ENCODE measurements around the gene SLC39A11. TPM values are rescaled to one million over a fixed set of nuclear protein-coding genes. Genes with fewer than 3 reads are reported as not detected.

The SLC39A11 gene
- polyA plus RNA-seq, 3 donors, result 26.5 to 28.6 (median 26.7) TPM

DNA sequence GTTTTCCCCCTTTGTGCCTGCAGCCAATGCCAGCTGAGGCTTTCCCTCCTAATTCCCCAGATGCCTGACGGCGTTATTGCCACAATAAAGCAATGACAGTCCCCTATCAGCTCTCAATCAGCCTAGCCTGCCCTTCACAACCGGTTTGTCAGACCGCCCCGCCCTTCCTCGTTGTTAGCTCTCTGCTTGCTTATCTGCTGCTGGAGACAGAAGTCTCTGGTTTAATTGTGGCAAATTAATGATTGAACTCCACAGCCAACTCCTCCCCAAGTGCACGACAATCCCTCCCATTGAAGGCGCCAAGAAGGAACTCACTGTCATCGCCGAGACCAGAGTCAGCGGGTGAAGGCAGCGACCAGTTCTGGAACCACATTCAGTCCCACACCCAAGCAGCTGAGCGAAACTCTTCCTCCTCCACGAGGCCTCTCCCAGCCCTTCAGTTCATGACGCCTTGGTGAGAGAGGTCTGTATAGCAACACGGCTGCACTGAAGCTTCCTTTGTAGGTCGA, 474.4 kb downstream of the SLC39A11 start:
- DNase-seq (ENCODE audit: extremely low read depth in 1 of 11, low read depth in 9 of 11, low spot score in 4 of 11), result peak in 2 of 11 donors; percentile 43 to 50

DNA sequence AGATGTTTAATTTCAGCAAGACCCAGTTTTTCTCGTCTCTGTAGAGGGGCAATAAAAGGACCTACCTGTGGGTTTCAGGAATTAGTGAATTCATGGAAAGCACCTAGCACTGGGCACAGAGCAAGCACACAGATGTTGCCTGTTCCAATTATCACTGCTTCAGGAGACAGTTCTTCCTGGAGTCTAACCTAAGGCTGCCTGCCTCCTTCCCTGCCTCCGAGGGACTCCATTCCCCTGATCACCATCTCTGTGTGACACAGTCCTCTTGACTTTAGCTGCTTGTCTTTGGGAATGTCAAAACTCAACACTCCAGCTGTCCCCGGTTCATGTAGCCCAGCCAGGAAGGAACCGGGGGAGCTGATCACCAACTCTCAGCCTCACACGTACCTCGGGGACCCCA, 474.9 kb downstream of the SLC39A11 start:
- no peak for DNase-seq (ENCODE audit: extremely low read depth in 1 of 11, low read depth in 9 of 11, low spot score in 4 of 11)

DNA sequence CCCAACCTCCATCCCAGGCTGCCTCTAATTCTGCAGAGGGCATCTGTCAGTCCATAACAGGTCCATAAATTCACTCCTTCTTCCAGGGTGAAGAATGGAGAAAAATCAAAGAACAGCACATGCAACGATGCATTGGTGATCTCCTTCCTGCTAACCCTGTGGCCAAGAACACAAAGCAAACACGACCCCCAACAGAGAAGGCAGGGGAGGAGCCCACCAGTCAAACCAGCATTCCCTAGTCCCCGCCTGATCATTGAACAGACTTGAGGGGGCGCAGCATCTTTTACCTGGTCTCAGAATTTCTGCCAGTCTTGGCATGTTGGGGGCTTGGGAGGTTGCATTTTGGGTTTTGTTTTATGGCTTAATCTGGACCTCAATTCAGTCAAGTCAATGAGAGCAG, 476.0 kb downstream of the SLC39A11 start:
- DNase-seq (ENCODE audit: extremely low read depth in 1 of 11, low read depth in 9 of 11, low spot score in 4 of 11), result no peak

DNA sequence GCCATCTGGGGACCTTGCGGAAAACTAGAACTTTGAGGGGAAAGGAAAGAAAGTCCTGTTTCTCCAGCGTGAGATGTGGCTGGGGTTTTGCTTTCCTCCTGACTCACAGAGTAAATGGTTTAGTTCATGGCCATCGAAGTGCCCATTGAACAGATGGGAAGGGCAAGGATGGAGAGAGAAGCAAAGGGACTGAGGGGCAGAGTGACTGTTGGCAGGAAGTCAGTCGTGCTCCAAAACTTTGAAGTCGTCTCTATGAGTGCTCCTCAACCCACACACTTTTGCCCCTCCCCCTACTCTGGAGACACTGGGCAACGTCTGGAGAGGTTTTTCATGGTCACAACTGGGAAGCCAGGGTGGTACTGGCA, 476.9 kb downstream of the SLC39A11 start:
- no peak for DNase-seq (ENCODE audit: extremely low read depth in 1 of 11, low read depth in 9 of 11, low spot score in 4 of 11)

DNA sequence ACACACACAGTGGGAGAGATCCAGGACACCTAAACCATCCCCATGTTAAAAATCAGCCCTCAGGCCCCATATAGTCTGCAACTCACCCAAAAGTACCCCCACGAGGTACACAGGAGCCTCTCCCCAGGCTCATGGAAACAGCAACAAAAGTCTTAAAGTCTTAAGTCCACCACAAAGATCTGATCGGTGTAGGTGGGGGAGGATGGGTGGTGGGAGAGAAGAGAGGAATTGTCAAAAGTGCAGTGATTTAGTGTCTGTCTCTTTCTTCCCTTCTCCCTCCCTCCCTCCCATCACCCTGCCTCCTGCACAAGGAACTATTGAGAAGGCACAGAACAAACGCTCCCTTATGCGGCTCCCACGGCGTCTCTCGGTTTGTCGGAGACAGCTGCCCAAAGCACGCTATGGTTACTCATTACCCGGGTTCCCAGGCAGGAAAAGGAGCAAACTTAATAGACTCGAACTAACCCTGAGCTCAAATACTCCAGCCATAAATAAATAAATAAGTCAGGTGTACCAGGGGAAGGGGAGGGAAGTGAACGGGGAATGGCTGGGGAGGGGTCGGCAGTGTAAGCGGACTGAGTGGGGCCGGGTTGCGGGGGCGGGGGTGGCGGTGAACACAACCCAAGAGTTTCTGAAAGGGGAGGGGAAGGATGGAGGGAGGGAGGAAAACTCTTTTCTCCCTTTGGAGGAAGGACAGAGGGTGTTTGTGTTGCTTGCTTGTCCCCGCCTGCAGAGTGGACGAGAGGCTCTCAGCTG, 477.4 kb downstream of the SLC39A11 start:
- DNase-seq (ENCODE audit: extremely low read depth in 1 of 11, low read depth in 9 of 11, low spot score in 4 of 11), result peak in 9 of 11 donors; percentile 44 to 87 (median 69)

DNA sequence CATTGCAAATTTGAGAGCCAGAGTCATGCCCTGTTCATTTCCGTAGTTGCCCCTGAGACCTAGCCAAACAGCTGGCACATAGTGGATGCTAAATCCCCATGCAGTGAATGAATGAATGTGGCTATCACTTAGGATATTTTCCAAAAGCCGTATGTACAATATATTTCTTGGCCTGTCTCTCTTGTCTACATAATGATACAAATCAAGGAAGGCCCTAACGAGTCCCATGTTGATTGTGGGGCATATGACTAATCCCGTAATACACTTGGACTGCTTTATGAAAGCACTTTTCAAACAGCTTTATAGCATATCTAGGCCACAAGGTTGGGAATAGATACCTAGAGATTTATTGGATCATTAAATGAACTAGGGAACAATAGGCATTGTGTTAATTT, 478.0 kb downstream of the SLC39A11 start:
- DNase-seq (ENCODE audit: extremely low read depth in 1 of 11, low read depth in 9 of 11, low spot score in 4 of 11), result no peak

DNA sequence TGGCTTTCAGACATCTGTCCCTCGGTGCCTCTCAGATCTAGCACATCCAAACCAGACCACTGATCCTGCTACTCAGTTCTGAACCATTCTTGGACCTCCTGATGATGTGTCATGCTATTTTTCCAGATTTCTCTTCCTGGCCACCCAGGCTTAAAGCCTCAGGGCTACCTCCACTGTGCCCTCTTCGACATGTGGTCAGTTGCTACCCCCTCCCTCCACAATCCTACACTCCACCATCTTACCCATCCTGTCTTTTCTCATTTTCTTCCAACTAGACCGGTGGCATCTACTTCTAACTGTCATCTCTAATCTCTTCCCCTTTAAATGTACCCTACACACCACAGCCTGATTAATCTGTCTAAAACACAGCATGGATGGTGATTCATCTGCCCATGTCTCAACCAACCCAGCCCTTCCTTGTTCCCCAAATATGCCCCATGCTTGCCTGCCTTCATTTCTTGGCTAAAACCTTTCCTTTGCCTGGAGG, 478.6 kb downstream of the SLC39A11 start:
- DNase-seq (ENCODE audit: extremely low read depth in 1 of 11, low read depth in 9 of 11, low spot score in 4 of 11), result no peak

DNA sequence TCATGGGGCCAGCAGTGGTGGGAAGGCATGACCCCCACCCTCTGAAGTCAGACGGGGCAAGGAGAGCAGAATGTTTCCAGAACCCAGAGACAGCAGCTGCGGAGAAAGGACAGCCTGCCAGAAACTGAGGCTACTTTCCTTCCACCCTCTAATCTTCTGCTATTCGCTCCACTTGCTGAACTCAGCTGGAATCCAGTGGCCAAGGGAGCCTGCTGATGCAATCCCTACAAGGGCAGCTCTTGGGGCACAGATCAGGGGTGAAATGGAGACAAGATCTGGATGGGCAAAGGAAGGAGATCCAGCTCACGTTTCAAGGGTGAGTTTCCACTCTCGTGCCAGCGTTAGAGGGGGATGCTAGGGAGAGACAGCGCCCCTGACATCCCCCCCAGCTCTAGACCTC, 479.1 kb downstream of the SLC39A11 start:
- DNase-seq (ENCODE audit: extremely low read depth in 1 of 11, low read depth in 9 of 11, low spot score in 4 of 11), result no peak

DNA sequence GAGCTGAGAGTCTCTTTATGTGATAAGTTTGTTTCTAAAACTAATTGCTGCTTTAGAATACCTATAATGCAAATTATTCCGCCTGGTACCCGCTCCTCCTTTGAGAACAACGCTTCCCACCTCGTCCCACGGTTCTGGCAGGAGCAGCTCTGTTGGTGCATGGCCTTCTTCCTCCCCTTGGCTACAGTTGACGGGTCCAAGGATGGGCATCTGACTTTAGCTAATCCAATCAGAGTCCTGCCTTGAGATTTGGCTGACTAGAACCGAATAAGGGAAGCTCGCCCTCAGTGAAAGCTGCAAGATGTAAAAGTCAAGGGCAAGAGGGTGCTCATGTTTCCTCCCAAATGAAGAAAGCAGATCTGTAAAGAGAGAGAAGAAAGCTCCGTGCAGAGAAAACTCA, 481.3 kb downstream of the SLC39A11 start:
- DNase-seq (ENCODE audit: extremely low read depth in 1 of 11, low read depth in 9 of 11, low spot score in 4 of 11), result no peak

DNA sequence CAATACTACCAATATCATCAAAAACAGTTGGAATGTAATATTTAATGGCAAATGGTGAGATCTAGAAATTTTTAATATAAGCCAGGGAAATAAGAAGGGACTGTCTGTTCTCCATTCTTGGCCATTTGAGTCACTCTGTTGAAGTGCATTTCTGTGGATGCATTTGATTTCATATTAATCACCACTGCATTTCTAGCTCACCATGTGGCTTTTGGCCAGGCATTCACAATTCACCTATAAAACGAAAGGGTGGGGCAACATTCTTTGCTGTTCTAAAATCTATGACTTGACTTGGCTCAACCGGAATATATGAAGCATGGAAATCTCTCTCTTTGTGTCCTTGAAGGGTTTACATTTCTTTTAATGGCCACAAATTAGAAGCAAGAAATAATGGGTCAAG, 483.0 kb downstream of the SLC39A11 start:
- no peak for DNase-seq (ENCODE audit: extremely low read depth in 1 of 11, low read depth in 9 of 11, low spot score in 4 of 11)

DNA sequence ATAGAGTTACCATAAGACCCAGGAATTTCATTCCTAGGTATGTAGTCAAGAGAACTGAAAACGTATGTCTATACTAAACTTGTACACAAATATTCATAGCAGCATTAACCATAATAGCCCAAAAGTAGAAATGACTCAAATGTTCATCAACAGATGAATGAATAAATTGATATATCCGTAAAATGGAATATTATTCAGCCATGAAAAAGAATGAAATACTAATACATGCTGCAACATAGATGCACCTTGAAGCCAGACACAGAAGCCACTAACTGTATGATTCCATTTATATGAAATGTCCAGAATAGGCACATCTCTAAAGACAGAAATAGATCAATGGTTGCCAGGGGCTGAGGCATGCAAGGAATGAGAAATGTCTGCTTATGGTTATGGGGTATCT, 484.1 kb downstream of the SLC39A11 start:
- no peak for DNase-seq (ENCODE audit: extremely low read depth in 1 of 11, low read depth in 9 of 11, low spot score in 4 of 11)

DNA sequence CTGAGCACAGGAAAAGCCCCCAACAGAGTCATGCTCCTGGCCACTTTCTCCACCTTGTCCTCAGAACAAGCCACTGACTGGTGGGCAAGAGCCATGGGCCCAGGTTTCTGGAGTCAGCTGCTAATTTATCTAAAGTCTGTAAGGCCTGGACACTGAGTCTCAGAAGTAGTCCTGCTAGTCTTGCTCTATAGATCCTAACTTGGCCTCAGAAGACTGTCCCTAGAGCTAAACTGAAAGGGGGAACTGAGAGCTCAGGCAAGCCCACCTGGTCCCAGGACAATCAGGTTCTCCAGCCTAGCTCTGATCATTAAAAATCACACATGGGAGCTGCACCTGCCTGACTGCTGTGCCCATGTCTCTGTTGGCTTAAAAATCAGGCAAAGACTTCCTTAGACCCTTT, 485.8 kb downstream of the SLC39A11 start:
- DNase-seq (ENCODE audit: extremely low read depth in 1 of 11, low read depth in 9 of 11, low spot score in 4 of 11), result no peak

DNA sequence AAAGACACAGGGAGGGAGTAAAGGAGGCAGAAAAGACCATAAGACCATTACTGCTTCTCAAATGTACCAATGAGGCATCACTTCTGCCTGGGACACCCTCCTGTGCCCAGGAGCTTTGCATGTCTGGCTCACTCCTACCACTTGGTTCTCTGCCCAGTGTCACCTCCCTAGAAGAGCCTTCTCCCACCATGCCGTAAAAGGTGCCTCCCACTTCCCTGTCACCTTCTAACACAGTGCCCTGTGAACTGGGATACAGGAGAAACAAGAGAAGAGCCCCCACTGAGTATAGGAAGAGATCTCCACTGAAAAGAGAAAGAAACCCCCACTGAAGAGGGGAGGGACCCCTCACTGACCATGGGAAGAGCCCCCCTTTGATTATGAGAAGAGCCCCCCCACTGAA, 486.9 kb downstream of the SLC39A11 start:
- DNase-seq (ENCODE audit: extremely low read depth in 1 of 11, low read depth in 9 of 11, low spot score in 4 of 11), result no peak

DNA sequence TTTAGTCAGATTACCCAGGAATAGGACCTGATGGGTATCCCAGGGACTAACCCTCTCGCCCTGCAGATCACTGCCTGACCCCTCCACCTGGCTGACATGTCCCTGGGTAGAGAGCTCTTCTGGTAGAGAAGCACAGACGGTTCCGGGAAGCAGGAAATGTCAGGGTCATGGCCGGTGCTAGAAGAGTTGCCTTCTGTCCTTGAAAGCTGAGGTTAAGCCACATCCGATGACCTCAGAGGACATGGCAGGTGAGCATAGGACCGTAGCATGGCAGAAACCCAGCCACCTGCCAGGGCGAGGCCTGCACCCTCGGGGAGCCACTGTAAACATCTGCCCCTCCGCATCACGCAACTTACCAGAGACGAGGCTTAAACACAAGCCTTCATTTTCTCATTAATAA, 488.0 kb downstream of the SLC39A11 start:
- no peak for DNase-seq (ENCODE audit: extremely low read depth in 1 of 11, low read depth in 9 of 11, low spot score in 4 of 11)

DNA sequence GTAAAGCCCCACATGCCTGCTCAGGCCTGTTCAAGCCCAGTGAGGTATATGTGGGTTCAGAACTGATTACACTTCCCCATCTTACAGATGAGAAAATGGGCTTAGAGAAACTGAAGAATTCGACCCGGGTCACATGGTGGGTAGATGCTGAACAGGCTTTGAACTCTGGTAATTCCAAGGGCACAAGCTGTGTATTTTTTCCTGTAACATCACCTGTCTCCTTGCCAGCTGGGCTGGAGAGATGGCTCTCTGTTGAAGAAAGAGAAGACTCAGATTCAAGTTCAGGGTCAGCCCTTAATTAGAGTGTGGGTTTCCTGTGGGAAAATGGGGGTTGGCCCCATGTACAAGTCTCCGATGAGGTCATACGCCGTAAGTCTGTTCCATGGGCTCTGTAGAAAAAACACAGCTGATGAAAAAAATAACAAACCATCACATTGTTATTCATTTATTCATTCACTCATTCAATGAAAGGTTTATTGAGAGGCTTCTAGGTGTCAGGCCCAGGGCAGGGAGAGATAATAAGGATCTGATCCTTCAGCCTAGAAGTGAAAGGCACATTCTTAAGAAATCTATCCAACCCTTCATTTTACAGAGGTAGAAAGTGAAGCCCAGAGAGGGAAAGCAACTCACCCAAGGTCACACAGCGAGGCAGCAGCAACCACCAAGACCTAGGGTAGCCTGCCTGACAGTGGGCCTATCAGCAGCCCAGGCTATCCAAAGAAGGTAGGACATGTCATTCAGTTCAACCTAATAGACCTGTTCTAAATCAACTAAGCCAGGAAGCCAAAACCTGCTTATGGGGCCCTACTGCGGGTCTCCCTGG, 488.9 kb downstream of the SLC39A11 start:
- DNase-seq (ENCODE audit: extremely low read depth in 1 of 11, low read depth in 9 of 11, low spot score in 4 of 11), result no peak

DNA sequence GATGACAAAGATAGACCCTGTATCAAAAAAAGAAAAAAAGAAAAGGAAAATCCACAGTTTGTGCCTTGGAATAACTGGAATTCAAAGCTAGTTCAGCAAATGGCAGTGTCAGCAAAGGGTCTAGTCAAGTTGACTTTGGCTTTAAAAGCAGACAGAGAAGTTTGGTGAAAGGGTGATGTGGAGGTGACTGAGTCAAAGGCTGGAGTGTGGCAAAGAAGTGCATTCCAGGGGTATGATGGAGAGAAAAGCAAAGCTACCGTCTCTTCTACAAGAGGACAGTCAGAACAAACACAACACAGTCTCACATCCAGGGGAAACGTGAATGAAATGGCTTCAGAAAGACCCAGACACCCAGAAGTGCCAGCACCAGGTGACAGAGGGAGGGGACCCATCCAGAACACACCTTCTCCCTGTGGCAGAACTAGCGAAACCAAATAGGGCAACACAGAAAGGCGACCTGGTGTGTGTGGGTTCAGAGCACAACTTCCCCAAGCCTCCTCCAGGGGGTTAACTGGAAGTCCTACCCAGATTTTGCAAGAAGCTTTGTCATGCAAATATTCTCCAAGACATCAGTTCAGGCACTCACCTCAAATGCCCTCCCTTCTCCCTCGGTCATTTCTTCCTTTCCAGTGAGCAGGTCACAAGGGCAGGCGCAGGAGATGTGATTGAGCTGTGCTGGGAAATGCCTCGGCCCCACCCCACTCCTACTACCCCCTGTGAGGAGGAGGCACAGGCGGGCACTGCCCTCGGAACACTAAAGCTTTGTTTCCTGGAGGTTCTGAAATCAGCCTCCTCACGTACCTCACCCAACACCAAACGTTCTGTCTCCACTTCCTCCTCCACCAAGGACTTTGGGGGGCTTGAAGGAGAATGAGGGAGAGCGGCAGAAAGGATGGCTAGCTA, 489.7 kb downstream of the SLC39A11 start:
- no peak for DNase-seq (ENCODE audit: extremely low read depth in 1 of 11, low read depth in 9 of 11, low spot score in 4 of 11)

DNA sequence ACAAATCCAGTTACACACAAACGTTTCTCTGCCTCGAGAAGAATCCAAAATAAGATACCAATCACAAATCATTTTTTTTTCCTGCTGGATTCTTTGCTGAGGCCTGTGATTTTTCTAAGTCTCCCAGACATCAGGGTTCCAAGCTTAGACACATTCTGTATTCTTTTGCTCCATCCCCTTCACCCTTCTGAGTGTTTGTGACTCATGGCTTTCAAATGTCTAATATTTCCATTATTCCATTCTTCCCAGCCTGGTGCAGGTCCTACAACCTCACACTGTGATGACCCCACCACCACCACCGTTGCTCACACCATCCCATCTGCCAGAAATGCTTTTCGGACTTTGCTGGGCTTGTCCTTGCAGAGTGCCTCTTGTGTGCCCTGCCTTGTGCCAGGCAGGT, 491.6 kb downstream of the SLC39A11 start:
- DNase-seq (ENCODE audit: extremely low read depth in 1 of 11, low read depth in 9 of 11, low spot score in 4 of 11), result no peak

DNA sequence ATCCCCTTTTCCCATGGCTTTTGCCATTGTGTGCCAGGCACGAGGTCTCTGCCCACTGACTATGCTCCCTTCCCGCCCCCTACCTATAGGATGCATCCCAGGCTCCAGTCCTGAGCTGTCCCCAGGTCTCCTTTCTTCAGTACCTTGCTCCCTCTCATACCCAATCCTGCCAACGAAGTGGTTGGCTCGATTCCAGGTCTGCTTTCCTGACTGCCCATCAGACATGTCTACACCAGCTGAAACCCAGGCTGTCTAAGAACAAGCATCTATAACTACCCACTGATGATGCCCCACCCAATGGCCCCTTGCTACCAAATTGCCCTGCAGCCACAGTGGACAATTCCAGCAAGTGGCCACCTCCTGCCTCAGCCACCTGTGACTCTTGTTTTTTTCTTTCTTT, 492.6 kb downstream of the SLC39A11 start:
- no peak for DNase-seq (ENCODE audit: extremely low read depth in 1 of 11, low read depth in 9 of 11, low spot score in 4 of 11)

DNA sequence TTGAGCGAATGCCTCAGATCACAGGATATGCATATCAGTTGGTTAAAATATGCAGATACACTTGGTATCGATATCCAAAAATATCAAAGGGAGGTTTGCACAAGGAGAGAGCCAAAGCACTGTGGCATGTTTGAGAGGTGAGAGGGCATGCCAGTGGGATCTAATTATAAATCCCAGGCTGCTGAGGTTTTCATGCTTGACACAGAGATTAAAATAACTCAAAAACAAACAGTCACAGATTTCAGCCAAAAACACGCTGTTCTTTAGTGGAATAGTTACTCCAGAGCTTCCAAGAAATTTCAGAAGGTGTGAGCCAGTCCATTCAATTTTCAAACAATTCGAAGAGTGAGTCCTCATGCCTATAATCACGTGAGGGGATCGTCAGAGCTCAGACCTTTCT, 493.8 kb downstream of the SLC39A11 start:
- no peak for DNase-seq (ENCODE audit: extremely low read depth in 1 of 11, low read depth in 9 of 11, low spot score in 4 of 11)

All from renal cortex interstitium (tissue), 11 donors.